Measurements from ENCODE around the gene FOXL3. TPM values are rescaled to one million over a fixed set of nuclear protein-coding genes. Genes with fewer than 3 reads are reported as not detected.

The FOXL3 gene
- total and polyA plus RNA-seq, 7 donors, result not detected

DNA sequence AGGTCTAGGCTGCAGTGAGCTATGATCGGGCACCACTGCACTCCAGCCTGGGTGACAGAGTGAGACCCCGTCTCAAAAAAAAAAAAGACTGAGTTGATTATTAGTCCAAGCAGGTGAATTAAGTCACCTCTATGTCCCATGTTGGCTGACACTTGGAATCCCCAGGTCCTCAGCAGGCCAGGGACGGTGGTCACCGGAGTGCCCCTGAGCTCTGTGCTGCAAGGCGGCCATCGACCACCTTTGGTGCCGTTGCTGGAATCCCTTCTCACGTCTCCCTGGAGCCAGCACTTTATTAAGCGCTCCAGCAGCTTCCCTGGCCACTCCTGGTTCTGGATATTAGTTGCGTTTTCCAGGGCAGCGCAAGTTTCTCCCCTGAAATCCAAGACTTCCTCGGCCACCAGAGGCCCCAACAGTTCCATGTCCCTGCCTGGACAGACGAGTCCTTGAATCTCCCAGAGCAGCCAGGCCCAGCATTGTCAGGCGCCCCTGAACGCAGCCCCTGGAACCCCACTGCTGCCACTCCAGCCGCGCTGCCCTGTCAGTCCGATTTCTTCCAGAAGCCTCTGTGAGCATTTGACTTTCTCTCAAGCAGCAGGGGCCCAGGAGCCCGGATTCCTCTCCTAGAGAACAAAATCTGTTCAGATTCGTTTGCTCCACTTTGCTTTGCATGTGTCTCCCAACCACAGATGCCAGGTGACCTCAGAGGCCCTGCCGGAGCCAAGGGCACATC is 38.4 kb upstream of the FOXL3 start:
- 84 to 91% (median 88%) methylated on average over 20 to 21 of the region's 21 CpGs for WGBS, 3 donors
- intact Hi-C loops (cut with DNase I), result no loop called here

DNA sequence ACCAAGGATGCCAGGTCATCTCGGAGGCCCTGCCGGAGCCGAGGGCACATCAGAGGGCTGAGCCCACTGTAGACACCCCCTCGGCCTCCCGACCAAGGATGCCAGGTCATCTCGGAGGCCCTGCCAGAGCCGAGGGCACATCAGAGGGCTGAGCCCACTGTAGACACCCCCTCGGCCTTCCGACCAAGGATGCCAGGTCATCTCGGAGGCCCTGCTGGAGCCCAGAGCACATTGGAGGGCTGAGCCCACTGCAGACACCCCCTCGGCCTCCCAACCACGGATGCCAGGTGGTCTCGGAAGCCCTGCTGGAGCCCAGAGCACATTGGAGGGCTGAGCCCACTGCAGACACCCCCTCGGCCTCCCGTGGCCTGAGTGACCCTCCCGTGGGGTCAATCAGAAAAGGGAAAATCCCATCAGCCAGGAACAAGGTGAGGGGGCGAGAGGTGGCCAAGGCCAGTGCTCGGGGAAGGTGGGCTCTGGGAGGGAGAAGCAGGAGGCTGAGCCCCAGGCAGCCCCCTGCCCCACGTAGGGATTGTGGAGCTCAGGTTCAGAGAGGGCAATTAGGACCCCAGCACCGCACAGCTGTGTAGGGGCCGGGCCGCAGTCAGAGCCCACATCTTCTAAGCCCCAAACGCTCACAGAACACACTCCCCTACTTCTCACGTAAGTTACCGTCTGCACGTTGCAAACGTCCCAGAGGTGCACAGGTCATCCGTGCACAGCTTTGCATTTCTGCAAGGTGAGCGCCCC is 37.6 kb upstream of the FOXL3 start:
- 79 to 88% (median 83%) methylated on average over 28 to 29 of the region's 29 CpGs for whole genome bisulfite sequencing, 3 donors
- Histone ChIP-seq H3K27ac (no peak overlapping the region), H3K27me3 (ENCODE audit: insufficient read depth in 3 of 3, low read length in 2 of 3) (no peaks in the 10 kb centered on the region), H3K4me3 (no peak overlapping the region), H3K36me3 (ENCODE audit: insufficient read depth in 1 of 2, low read depth in 1 of 2) (peaks cover 2 to 80% of the 10 kb centered on the region in 2 donors), H3K9me3 (no peaks in the 10 kb centered on the region), H3K4me1 (peaks cover 7% of the 10 kb centered on the region)
- DNase-seq, result no peak
- intact Hi-C loops (cut with DNase I), result no loop called here
- ATAC-seq, result peak in 2 of 4 donors; percentile 3 to 12
- TF ChIP-seq CTCF (IDR thresholded peaks at IDR 0.05), result no peak

More for the DNA sequence above, 38.4 kb upstream of the FOXL3 start:
- TF ChIP-seq CTCF (IDR thresholded peaks at IDR 0.05), result no peak
- H3K36me3 ChIP-seq (ENCODE audit: insufficient read depth in 1 of 2, low read depth in 1 of 2), result peaks cover 0 to 80% of the 10 kb centered on the region in 2 donors
- H3K4me3 ChIP-seq, result no peak overlapping the region
- peaks cover 7% of the 10 kb centered on the region for H3K4me1 ChIP-seq
- H3K27ac ChIP-seq, result no peak overlapping the region
- ATAC-seq (no peak), DNase-seq (no peak)
- no peaks in the 10 kb centered on the region for H3K27me3 ChIP-seq (ENCODE audit: insufficient read depth in 3 of 3, low read length in 2 of 3)
- H3K9me3 ChIP-seq, result no peaks in the 10 kb centered on the region

GRCh38 chr7:252981-253380 is 37.0 kb upstream of the FOXL3 start:
- TF ChIP-seq CTCF (IDR thresholded peaks at IDR 0.05), result no peak

DNA sequence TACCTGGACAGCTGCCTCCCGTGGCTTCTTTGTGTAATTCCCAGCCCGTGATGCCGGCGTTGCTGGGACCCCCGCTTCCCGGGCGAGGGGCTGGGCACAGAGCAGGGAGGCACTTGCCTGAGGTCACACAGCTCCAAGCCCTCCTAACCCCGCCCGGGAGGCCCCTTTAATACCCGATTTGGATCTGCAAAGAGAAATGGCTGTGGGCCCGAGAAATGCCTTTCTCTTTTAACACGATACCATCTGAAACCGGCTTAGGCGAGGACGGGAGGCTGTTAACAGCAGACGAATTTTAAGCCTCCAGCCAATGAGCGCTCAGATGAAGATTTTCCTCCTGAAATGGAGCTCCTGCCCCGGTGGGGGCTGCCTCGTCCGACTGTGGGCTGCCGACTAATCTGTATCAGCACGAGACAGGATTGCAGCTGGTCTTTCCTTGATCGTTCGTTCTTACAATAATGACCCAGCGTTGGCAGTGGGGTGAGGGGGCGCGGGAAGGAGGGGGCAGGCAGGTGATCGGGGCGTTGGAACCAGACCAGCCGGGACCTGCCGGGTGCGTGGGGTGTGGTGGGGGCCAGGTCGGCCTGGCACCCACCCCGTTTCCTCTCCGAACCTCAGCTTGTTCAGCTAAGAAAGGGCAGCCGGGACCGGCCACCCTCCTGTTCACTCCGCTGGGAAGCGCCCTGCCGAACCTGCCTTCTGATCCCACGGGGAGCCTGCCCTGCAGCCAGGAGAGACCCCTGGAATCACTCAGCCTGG is 36.2 kb upstream of the FOXL3 start:
- Histone ChIP-seq H3K27me3 (ENCODE audit: insufficient read depth in 3 of 3, low read length in 2 of 3) (no peaks in the 10 kb centered on the region), H3K9me3 (no peaks in the 10 kb centered on the region), H3K36me3 (ENCODE audit: insufficient read depth in 1 of 2, low read depth in 1 of 2) (peaks cover 2 to 78% of the 10 kb centered on the region in 2 donors), H3K27ac (peak overlapping the region; percentile 52), H3K4me3 (peak overlapping the region; percentile 48), H3K4me1 (peaks cover 7% of the 10 kb centered on the region)
- TF ChIP-seq CTCF (IDR thresholded peaks at IDR 0.05), result no peak
- DNase-seq (peak; percentile 13 to 49), ATAC-seq (peak in 3 of 4 donors; percentile 7 to 18 (median 13))
- intact Hi-C loops (cut with DNase I), result no loop called here
- WGBS, 3 donors, result 39 to 57% (median 51%) methylated on average over 39 to 41 of the region's 41 CpGs

More at GRCh38 chr7:252981-253380, 37.0 kb upstream of the FOXL3 start:
- no peaks in the 10 kb centered on the region for H3K9me3 ChIP-seq
- DNase-seq, result peak; percentile 52 to 82
- peak overlapping the region; percentile 52 for H3K27ac ChIP-seq
- peak; percentile 85 to 96 (median 94) for ATAC-seq
- 35 to 51% (median 43%) methylated on average over 19 to 22 of the region's 22 CpGs for WGBS, 3 donors
- peak overlapping the region; percentile 48 for H3K4me3 ChIP-seq
- H3K27me3 ChIP-seq (ENCODE audit: insufficient read depth in 3 of 3, low read length in 2 of 3), result no peaks in the 10 kb centered on the region
- H3K36me3 ChIP-seq (ENCODE audit: insufficient read depth in 1 of 2, low read depth in 1 of 2), result peaks cover 2 to 80% of the 10 kb centered on the region in 2 donors
- H3K4me1 ChIP-seq, result peaks cover 7% of the 10 kb centered on the region
- intact Hi-C loops (cut with DNase I), result no loop called here

Data from psoas muscle (tissue), 8 donors.